Panc1 (cell line): ENCODE measurements around the gene RBM4. TPM values are rescaled to one million over a fixed set of nuclear protein-coding genes. Genes with fewer than 3 reads are reported as not detected.
A peak's percentile ranks its signal among the peaks of the same experiment; 100 is the strongest.

Source experiments
- ATAC-seq: fragments of 200-7000 bp; cut with Tn5 transposase; 2 replicates; pipeline ENCODE4 v1.9.1; 2020; ENCODE audit warnings: mild to moderate bottlenecking, moderate library complexity
- BruUV-seq: library from RNA; stranded (reverse); fragments of 400-500 nt; replicated peaks from 2 replicates; lab custom pipeline; 2021; lab: Mats Ljungman, UMichigan
- CTCF ChIA-PET: fragments of 300-600 bp; sonication (Branson Sonifier 250); formaldehyde crosslinking; loops from one replicate; lab custom pipeline; 2022; ENCODE audit warnings: antibody characterized with exemption; lab: Charles Lee
- POLR2A ChIA-PET: fragments of 300-600 bp; sonication (Branson Sonifier 250); formaldehyde crosslinking; loops from one replicate; lab custom pipeline; 2022; ENCODE audit warnings: antibody characterized with exemption; lab: Charles Lee
- DNase-seq: peaks from one replicate; pipeline ENCODE4 v3.0.0-alpha.2; 2010; ENCODE audit warnings: low read depth, low spot score
- H3K27ac ChIP-seq: 2 replicates; pipeline ENCODE4 v1.5.1; 2011; ENCODE audit warnings: mild to moderate bottlenecking, low read length, inconsistent platforms
- H3K27me3 ChIP-seq: fragments of 200-500 bp; sonication (Bioruptor generic); 2 replicates; pipeline ENCODE4 v1.6.0; 2014; ENCODE audit warnings: low read length, inconsistent platforms; ENCODE audit not compliant: control insufficient read depth, insufficient read depth
- H3K36me3 ChIP-seq: fragments of 200-500 bp; sonication (Bioruptor generic); 2 replicates; pipeline ENCODE4 v1.5.1; 2014; ENCODE audit warnings: inconsistent platforms, mild to moderate bottlenecking, low read length, moderate library complexity; ENCODE audit not compliant: control insufficient read depth, insufficient read depth
- H3K4me1 ChIP-seq: 2 replicates; pipeline ENCODE4 v1.5.1; 2011; ENCODE audit warnings: inconsistent platforms, mild to moderate bottlenecking, low read length, moderate library complexity; ENCODE audit not compliant: control insufficient read depth, insufficient read depth
- H3K4me3 ChIP-seq, 2 experiments: 2 replicates each; pipeline ENCODE4 v1.5.1; 2011 to 2012; ENCODE audit warnings: low read depth in 2 of 2, low read length in 2 of 2, mild to moderate bottlenecking in 2 of 2, inconsistent platforms in 1 of 2, moderate library complexity in 1 of 2
- H3K9me3 ChIP-seq: fragments of 200-500 bp; sonication (Bioruptor generic); 2 replicates; pipeline ENCODE4 v1.5.1; 2014; ENCODE audit warnings: low read depth, mild to moderate bottlenecking, inconsistent platforms, low read length, moderate library complexity; ENCODE audit not compliant: control insufficient read depth, insufficient read depth
- POLR2AphosphoS5 ChIP-seq: IDR thresholded peaks from 2 replicates; pipeline ENCODE4 v1.6.1; 2012; ENCODE audit warnings: mild to moderate bottlenecking, low read depth, low read length, moderate library complexity
- SIN3A ChIP-seq: IDR thresholded peaks from 2 replicates; pipeline ENCODE4 v1.6.1; 2012; ENCODE audit warnings: low read depth, mild to moderate bottlenecking, low read length, moderate library complexity, borderline replicate concordance; ENCODE audit not compliant: insufficient read depth
- TCF7L2 ChIP-seq: IDR thresholded peaks from 2 replicates; pipeline ENCODE4 v1.6.1; 2011; ENCODE audit warnings: mild to moderate bottlenecking, low read depth, low read length, inconsistent platforms
- in situ Hi-C: cut with HindIII; loops from 2 replicates; pipeline ENCODE4 v1.10.0; 2016; ENCODE audit warnings: low sequenced_read_pairs, low pct_unique_long_range_greater_than_20kb
- intact Hi-C: fragments of 100-400 bp; cut with micrococcal nuclease; formaldehyde crosslinking; loops from one replicate; pipeline ENCODE4 v1.10.0; 2022; ENCODE audit not compliant: unreplicated experiment
- total RNA-seq: library from RNA; stranded (reverse); gene quantifications from one replicate; pipeline ENCODE4 v1.2.1, GENCODE V29; 2021; ENCODE audit not compliant: unreplicated experiment
- TF ChIP-seq, protein P1 (sequence below), 2 experiments: IDR thresholded peaks; 2 replicates each; pipeline ENCODE4 v1.6.1; 2011 to 2012; ENCODE audit warnings: low read depth in 2 of 2, control low read depth in 1 of 2, low read length in 1 of 2, mild to moderate bottlenecking in 1 of 2, moderate library complexity in 1 of 2; ENCODE audit not compliant: insufficient read depth in 1 of 2
- TF ChIP-seq, protein P2 (sequence below): fragments of 450-650 bp; IDR thresholded peaks from 2 replicates; pipeline ENCODE4 v1.5.1; 2017; ENCODE audit warnings: mild to moderate bottlenecking

The RBM4 gene
- total RNA-seq, 1 experiment from 2014 or later, result 195 TPM

DNA sequence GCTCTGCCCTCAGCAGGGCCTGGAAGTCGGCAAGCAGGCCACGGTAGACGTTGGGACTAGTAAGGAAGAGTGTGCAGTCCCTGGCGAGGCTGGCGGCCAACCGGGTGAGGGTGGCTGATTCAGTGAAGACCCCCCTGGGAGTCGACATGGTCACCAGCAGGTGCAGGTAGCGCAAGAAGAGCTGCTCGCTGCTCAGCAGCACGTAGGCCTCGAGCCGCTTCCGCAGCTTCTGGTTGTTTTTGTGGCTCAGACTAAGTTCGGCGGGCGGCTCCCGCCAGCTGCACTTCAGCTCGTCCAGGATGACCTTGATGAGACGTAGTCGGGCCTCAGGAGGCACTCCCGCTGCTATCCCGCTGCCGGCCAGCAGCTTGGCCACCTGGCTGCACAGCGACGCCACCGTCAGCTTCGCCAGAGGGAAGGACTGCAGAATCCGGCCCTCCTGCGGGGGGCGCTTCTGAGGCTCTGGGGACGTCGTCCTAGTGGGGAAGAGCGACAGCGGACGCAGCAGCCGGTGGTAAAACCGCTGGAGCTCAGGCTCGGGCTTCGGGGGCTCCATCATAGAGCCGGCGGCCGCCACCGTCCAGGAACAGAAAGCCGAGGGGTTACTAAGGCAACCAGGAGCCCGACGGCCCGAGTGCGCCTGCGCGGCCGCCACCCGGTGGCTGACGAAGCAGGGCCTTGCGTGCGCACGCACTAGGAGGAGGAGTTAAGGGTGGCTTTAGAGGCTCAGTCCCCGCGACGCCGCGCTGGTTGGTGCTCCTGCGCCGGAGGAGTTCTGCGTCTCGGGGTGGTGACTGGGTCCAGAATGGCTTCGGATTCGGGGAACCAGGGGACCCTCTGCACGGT is 45.8 kb upstream of the RBM4 start, which contains the start of the genes CCDC87 and CCS:
CCDC87 (minus strand) TSS at position 607 of the 846 bp plus-strand sequence; CDS start at position 559, 48 bp downstream.
CCS (plus strand) TSS at position 729 of the 846 bp plus-strand sequence; CDS start at position 806, 77 bp downstream.
- Histone ChIP-seq H3K4me1 (peaks cover 8% of the 10 kb centered on the region), H3K9me3 (no peaks in the 10 kb centered on the region; the same call in 1 of the 2 replicates), H3K27me3 (no peaks in the 10 kb centered on the region), H3K4me3 (peak within 1 kb of the TSS; percentile 88 to 95), H3K36me3 (no peaks in the 10 kb centered on the region), H3K27ac (peak within 1 kb of the TSS; percentile 96)
- TF ChIP-seq SIN3A, result 0 out of 2 replicates have a peak, but pooled peaks have one; percentile 70
- peak; percentile 99 for TF ChIP-seq POLR2AphosphoS5
- TF ChIP-seq, protein P1, sequence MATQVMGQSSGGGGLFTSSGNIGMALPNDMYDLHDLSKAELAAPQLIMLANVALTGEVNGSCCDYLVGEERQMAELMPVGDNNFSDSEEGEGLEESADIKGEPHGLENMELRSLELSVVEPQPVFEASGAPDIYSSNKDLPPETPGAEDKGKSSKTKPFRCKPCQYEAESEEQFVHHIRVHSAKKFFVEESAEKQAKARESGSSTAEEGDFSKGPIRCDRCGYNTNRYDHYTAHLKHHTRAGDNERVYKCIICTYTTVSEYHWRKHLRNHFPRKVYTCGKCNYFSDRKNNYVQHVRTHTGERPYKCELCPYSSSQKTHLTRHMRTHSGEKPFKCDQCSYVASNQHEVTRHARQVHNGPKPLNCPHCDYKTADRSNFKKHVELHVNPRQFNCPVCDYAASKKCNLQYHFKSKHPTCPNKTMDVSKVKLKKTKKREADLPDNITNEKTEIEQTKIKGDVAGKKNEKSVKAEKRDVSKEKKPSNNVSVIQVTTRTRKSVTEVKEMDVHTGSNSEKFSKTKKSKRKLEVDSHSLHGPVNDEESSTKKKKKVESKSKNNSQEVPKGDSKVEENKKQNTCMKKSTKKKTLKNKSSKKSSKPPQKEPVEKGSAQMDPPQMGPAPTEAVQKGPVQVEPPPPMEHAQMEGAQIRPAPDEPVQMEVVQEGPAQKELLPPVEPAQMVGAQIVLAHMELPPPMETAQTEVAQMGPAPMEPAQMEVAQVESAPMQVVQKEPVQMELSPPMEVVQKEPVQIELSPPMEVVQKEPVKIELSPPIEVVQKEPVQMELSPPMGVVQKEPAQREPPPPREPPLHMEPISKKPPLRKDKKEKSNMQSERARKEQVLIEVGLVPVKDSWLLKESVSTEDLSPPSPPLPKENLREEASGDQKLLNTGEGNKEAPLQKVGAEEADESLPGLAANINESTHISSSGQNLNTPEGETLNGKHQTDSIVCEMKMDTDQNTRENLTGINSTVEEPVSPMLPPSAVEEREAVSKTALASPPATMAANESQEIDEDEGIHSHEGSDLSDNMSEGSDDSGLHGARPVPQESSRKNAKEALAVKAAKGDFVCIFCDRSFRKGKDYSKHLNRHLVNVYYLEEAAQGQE (IDR thresholded peaks at IDR 0.05; ENCODE audit: insufficient read depth in 1 of 2, low read depth in 2 of 2, low read length in 1 of 2), result no peak
- TF ChIP-seq, protein P2, sequence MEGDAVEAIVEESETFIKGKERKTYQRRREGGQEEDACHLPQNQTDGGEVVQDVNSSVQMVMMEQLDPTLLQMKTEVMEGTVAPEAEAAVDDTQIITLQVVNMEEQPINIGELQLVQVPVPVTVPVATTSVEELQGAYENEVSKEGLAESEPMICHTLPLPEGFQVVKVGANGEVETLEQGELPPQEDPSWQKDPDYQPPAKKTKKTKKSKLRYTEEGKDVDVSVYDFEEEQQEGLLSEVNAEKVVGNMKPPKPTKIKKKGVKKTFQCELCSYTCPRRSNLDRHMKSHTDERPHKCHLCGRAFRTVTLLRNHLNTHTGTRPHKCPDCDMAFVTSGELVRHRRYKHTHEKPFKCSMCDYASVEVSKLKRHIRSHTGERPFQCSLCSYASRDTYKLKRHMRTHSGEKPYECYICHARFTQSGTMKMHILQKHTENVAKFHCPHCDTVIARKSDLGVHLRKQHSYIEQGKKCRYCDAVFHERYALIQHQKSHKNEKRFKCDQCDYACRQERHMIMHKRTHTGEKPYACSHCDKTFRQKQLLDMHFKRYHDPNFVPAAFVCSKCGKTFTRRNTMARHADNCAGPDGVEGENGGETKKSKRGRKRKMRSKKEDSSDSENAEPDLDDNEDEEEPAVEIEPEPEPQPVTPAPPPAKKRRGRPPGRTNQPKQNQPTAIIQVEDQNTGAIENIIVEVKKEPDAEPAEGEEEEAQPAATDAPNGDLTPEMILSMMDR, result peak; percentile 92
- TF ChIP-seq TCF7L2, result 0 out of 2 replicates have a peak, but pooled peaks have one; percentile 18
- peak; percentile 99 for ATAC-seq
- ChIA-PET POLR2A (interaction anchor here (0.7 kb wide), 1 partner anchor 51 kb away, joined by 4 read pairs; no protein-coding TSS in a partner anchor), CTCF (interaction anchor here (0.5 to 1.1 kb wide), 2 partner anchors 86 to 97 kb away, joined by 3 to 5 read pairs; no protein-coding TSS in a partner anchor)
- in situ Hi-C loops, result no loop called here
- DNase-seq, result peak; percentile 86
- intact Hi-C loops, result no loop called here
- BruUV-seq, result no TSS peak

DNA sequence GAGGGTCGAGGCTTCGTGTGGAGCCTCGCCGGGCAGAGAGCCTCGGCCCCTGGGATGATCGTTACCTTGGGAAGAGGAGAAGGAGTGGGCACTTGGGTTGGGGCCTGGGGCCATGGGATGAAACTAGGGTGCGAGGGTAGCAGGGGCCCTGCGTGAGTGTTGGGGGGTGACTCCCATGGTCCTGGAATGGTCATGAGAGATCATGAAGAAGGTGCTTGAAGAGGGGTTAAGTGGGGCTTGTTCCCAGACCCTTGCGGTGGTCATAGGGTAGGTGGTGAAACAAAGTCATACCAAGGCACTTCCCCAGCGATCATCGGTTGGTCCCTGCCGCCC is 45.2 kb upstream of the RBM4 start:
- intact Hi-C loops (no loop called here), in situ Hi-C loops (no loop called here)
- TF ChIP-seq, protein P2, result no peak
- TF ChIP-seq TCF7L2 (no peak), POLR2AphosphoS5 (no peak), SIN3A (no peak)
- TF ChIP-seq, protein P1 (IDR thresholded peaks at IDR 0.05; ENCODE audit: insufficient read depth in 1 of 2, low read depth in 2 of 2, low read length in 1 of 2), result no peak
- Histone ChIP-seq H3K36me3 (no peaks in the 10 kb centered on the region), H3K4me1 (peaks cover 8% of the 10 kb centered on the region), H3K27ac (peak overlapping the region; percentile 96), H3K9me3 (no peaks in the 10 kb centered on the region; the same call in 1 of the 2 replicates), H3K27me3 (no peaks in the 10 kb centered on the region), H3K4me3 (peak overlapping the region; percentile 88 to 95)
- ChIA-PET POLR2A (interaction anchor here (0.7 kb wide), 1 partner anchor 51 kb away, joined by 4 read pairs; no protein-coding TSS in a partner anchor), CTCF (interaction anchor here (0.7 kb wide), 1 partner anchor 241 kb away, joined by 3 read pairs; no protein-coding TSS in a partner anchor)
- TSS peak; percentile 92 for BruUV-seq
- ATAC-seq, result peak; percentile 42
- DNase-seq, result no peak
